RKO (cell line): ENCODE data around the gene MCM5.
"Not testable (repeated sequence)": the region's sequence is repeated elsewhere in the genome, so short reads cannot be mapped to it uniquely, and the experiment has no call there.

Source experiments
- DNase-seq: peaks from one replicate; pipeline ENCODE4 v3.0.0-alpha.2; 2016; ENCODE audit warnings: low spot score

The MCM5 gene

DNA sequence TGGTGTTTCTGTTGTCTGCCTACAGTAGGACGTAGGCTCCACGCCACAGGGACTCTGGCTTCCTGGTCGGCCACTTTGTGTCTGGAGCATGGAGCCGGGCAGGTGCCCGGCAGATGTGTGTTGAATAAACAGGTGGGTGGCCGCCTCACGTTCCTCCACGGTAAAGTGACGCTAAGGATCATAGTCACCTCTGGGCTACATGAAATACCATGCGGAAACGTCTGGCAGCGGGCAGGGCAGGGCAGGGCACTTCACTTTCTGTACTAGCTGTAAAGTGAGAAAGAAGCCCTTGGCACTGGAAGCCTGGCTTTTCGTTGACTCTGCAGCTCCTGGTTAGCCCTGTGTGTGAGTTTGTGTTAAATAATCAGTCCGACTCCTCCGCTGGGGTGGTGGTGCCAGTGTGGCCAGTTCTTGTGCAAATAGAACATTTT is 52.4 kb downstream of the MCM5 start:
- no peak for DNase-seq

DNA sequence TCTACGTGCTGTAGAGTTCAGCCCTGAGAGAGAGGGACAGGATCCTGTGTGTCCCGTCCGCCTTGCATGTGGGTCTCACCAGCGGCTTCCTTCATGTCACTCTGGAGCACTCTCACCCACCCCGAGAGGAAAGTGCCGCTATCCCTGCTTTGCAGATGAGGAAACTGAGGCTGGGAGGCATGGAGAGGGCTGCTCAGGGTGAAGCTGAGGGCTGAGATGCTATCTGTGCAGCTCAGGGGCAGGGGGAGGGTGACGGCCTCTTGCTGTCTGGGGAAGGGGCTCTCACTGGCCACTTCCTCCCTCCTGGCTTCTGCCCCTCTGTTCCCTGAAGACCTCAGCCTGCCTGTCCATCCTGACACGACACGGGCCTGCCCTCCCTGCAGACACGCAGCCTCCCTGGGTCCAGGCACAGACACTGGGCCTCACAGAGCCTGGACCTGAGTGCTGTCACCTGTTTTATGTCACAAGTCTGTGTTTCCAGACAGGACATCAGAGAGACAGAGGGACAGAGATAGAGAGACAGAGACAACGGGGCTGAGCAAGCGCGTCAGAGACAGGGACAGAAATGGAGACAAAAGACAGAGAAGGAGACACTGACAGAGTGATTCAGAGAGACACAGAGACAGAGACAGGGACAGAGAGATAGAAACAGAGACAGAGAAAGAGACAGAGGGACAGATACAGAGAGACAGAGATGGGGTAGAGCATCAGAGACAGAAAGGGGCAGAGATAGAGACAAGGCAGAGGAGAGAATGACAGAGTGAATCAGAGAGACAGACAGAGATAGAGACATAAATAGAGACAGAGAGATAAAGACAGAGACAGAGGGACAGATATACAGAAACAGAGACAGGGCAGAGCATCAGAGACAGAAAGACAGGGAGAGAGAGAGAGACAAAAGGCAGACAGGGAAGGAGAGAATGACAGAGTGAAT is 53.1 kb downstream of the MCM5 start:
- DNase-seq: no peak

DNA sequence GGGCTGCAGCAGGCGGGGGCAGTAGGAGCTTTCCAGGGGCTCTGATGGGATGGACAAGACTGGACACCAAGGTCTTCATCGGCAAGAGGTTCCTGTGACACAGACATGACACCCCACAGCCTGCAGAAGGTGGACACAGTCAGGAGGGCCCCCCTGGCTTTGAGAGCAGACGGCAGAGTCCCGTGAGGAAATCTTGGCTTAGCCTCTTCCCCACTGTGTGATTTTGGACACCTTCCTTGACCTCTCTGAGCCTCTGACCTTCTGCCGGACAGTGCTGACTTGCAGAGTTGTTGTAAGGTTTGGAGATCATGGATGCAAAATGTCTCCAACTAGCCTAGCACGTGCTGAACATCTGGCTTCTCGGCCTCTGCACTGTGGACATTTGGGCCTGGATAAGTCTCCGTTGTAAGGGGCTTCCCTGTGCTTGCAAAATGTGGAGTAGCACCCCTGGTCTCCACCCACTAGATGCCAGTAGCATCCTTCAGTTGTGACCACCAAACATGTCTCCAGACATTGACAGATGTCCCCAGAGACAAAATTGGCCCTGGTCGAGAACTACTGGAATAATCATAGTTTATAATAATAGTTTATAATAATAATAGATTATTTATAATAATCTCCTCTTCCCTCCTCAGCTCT is 54.6 kb downstream of the MCM5 start:
- no peak for DNase-seq

DNA sequence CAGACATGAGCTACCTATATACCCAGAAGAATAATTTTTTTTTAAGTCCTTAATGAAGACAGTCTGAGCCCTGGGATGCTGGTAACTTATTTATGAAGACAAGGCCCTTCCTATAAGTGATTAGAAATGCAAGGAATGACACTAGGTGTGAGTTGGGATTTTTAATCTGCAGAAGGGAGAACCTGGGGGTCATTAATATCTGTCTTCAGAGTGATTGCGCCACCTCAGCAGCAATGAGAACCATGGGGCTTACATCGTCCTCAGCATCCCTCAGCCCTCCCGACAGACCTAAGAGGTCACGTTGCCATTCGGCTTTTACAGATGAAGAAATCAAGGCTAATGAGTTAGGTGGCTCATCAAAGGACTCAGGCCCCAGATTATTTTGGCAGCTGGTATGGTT is 55.6 kb downstream of the MCM5 start:
- no peak for DNase-seq

DNA sequence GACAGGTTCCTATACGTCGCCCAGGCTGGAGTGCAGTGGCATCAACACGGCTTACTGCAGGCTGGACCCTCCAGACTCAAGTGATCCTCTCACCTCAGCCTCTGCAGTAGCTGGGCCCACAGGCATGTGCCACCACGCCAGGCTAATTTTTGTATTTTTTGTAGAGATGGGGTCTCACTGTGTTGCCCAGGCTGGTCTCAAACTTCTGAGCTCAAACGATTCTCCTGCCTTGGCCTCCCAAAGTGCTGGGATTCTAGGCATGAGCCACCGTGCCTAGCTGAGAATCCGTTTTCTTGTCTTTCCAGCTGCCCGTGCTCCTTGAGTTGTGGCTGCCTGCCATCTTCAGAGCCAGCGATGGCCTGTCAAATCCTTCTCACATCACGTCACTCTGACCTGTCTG is 56.8 kb downstream of the MCM5 start:
- DNase-seq: no peak

DNA sequence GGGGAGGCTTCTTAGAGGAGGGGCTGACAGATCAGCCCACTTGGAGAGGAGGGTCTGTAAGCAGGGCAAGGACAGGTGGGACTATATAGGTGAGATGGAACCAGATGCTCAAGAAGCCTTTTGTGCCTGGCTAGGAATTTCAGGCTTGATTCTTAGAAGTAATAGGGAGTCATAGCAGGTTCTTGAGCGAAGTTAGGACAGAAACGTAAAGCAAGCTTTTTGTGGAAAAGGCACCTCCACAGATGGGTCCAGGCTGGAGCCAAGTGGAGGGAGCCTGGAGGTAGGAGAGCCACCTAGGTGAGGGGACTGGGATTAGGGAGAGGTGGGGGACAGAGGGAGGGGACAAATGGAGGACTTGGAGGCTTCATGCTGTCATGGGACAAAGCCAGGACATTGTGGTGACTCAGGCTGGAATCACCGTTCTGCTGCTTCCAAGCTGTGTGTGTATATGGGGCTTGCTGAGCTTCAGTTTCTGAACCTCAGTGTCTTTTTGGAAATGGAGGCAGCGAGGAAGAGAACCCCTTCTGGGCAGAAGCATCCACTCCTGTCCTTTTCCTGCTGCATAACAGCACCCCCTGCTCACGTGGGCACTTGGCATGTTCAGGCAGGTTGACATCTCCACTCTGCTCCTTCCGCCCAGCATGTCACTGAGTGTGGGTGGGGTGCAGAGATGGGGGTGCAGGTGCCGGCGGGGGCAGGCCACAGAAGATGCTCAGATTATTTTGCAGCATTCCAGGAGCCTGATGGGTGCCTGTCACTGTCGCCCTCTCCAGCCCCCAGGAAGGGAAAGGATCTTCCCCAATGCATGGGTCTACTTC is 58.0 kb downstream of the MCM5 start:
- peak; percentile 37 for DNase-seq

DNA sequence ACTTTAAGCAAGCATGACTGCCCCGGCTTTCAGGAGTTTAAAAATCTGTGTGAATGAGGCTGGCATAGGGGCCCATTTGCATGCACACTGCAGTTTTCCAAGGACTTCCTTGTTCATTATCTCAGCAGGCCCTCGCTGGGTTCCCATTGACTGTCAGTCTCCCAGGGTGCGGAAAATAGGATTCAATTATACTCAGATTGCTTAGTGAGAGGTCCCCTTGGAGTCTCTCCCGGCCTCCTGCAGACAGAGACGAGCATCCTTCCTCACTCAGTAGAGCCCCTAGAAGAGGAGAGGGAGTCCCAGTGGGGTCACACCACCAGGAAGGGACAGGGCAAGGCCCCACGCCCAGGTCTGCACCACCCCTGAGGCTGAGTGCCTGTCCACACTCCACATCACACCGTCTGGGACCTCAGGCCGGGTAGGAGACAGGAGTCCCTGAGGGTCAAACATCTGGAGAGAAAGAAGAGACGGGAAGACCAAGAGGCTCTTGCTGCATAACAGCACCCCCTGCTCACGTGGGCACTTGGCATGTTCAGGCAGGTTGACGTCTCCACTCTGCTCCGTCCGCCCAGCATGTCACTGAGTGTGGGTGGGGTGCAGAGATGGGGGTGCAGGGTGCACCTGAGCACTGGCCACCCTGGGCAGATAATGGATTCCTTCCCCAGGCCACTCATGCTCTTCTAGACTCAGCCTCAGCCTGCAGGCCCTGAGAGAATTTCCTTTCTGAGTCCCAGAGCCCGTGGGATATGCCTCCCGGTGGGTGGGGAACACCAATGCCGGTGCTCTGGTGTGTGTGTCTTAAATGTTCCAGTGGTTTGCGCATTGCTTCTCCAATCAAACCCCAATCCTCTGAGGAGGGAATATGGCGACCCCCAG is 58.8 kb downstream of the MCM5 start:
- DNase-seq: no peak

DNA sequence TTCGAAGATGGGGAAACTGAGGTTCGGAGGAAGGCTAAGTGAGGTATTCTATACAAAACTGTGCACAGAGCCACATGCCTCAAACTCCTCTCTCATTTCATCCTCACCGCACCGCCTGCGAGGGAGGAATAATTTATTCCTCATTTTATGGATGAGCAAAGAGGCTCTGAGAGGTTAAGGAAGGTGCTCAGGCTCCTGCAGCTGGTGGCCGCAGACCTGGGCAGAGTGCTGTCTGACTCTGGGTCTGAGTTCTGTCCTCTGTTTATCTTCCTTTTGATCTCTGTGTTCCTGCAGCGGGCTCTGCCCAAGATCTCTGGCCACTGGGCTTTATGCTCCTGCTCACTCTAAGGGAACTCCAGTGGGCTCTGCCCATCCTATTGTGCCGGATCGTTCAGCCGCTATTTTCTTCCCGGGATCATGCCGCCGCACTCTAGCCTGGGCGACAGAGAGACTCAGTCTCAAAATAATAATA is 59.5 kb downstream of the MCM5 start:
- DNase-seq: no peak

DNA sequence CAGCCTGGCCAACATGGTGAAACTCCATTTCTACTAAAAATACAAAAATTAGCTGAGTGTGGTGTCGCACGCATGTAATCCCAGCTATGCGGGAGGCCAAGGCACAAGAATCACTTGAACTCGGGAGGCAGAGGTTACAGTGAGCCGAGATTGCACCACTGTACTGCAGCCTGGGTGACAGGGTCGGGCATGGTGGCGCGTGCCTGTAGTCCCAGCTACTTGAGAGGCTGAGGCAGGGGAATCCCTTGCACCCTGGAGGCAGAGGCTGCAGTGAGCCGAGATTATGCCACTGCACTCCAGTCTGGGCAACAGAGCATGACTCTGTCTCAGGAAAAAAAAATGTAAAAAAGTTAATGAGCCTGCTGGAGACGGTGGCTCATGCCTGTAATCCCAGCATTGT is 60.0 kb downstream of the MCM5 start:
- DNase-seq: not testable (repeated sequence)

DNA sequence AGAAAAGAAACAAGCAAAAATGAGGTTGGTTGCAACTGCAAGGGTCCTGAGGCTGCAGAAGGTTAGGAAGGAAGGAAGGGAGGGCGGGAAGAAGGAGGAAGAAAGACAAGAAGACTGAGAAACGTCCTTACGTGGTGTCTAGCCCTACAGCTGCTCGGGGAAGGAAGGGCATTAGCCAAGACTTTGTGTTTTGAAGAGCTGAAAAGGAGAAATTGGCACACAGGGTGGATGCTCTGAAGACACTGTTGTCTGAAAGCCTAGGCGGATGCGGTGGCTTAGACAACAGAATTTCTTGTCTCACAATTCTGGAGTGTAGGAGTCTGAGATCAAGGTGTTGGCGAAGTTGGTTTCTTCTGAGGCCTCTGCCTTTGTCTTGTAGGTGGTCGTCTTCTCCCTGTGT is 60.7 kb downstream of the MCM5 start:
- no peak for DNase-seq

DNA sequence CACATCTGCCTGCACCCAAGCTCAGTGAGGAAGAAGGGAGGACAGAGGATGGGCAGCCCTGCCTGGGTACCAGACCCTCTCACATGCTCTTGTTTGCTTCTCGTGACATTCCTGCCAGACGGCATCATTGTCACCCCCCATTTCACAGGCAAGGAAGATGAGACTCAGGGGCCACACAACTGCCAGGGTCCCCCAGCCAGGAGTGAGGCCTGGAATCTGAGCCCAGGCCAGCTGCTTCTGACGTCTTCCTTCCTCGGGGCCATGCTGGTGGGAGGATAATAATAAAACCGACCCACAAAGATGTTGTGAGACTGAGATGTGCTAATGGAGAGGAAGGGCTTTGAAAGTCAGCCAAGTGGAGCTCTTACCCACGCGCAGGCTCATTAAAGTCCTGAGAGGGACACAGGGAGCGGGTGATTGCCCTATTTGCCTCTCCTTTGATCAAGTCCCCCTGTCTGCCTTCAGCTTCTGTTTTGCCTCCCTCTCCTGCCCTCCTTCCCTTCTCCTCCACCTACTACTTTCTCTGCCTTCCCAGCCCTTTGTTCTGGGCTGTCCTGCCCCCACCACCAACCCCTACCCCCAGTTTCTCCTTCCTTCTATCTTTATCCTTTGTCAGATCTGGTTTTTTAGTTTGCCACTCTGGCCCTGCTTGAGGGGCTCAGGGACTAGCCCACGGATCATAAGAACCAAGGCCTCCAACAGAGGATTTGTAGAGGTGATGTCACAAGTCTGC is 62.7 kb downstream of the MCM5 start:
- no peak for DNase-seq

DNA sequence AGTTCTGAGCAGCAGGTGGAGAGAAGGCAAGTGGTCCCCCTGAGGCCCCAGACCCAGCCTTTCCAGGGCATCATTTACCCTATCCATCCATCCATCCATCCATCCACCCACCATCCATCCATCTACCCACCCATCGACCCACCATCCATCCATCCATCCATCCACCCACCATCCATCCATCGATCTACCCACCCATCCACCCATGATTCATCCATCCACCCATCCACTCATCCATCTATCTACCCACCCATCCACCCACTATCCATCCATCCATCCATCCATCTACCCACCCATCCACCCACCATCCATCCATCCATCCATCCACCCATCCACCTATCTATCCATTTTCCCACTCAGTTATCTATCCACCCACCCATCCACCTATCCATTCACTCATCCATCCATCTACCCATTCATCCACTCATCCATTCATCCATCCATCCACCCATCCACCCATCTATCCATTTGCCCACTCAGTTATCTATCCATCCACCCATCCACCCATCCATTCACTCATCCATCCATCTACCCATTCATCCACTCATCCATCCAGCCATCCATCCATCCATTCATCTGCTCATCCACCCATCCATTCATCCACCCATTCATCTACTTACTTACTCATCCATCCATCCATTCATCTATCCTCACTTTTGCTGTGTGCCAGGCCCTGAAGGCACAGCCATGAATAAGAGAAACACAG is 63.4 kb downstream of the MCM5 start:
- DNase-seq: no peak

DNA sequence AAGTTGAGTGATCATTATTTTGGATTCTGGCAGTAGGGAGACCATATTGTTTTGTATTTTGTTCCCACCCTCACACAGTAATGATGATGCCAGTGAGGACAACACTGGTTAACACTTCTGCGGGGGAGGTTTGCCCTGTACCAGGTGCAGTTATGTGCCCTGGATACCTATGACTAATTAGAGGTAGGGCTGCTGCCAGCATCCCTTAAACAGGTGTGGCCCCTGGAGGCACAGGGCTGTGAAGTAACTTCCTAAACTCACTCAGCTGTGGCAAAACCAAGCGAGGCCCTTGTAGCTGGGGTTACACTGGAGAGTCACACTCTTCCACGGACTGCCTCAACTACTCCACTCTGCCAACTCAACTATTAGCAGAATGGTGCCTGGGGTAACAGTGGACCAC is 64.5 kb downstream of the MCM5 start:
- DNase-seq: no peak

DNA sequence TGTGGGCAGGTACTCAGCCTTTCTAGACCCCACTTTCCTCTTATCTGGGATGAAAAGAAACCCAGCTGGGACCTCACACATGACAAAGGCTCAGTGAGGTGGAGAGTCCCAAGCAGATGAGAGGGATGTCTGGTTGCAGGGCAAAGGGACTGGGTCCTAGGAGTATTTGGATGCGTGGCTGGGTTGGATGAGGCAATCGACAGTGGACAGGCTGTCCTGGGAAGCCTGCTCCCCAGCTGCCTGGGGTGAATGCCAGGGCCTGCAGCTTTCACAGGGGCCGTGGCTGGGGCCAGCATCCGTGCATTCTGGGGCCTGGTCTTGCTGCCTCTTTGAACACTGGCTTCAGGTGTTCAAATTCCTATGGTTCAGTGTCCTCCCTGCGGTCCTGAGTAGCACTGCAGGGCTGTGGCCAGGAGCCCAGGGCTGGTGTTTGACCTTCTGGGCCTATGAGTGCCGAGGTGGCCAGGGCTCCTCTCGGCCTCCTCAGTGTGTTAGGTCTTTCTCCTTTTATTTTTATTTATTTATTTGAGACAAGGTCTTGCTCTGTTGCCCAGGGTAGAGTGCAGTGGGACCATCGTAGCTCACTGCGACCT is 65.3 kb downstream of the MCM5 start:
- no peak for DNase-seq

DNA sequence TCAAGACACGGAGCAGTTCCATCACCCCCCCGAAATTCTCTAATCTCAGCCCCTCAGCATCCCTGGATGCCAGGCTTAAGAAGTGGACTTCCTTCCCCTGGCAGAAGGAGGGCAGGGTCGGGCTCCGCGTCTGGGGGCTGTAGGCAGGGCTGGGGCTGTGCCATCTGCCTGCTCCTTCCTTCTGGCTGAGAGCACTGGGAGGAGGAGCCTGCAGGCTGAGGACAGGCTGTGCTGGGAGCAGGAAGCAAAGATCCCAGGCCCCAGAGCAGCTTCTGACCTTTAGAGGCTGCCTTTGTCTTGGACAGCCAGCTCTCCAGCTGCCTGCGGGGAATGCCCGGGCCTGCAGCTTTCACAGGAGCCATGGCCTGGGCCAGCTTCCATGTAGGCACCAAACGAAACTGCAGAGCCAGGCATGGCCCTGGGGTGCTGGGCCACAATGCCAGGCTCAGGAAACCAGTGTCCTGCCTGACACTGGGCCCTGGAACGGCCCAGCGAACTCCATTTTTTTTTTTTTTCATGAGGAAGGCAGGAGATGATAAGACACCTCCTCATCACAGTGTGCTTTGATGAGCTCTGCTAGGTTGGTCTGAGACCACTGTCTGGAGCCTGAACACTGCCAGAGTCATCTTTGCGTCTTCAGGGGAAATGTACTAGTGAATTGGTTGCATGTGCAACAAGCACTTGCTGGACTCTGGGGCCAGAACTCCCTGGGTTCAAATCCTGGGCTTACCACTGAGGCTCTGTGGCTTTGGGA is 67.9 kb downstream of the MCM5 start:
- no peak for DNase-seq

DNA sequence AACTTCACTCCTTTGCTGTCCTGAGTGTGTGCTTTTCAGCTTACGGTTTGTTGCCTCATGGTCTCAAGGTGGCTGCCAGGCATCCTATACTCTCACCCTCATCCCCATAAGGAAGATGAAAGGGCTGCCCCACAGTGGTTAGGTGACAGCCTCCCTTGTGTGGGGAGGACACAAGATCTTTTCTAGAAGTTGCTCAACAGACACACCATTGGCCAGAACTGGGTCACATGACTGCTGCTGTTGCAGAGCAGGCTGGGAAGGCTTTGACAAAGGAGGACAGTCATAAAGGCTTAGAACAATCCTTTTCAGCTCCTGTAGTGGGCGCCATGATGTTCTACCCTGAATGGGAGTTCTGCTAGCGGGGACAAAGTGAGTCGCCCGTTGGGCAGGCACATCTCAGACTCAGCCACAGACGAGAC is 71.0 kb downstream of the MCM5 start:
- DNase-seq: peak; percentile 19

DNA sequence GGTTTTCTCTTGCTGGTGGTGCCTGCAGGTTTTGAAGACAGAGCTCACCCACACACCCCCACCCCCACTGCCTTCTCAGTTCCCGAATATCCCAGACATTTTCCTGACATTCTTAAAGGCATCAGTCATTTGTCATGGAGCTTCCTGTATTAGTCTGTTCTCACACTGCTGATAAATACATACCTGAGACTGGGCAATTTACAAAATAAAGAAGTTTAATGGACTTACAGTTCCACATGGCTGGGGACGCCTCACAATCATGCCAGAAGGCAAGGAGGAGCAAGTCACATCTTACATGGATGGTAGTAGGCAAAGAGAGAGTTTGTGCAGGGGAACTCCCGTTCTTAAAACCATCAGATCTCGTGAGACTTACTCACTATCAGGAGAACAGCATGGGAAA is 71.6 kb downstream of the MCM5 start:
- DNase-seq: not testable (repeated sequence)

DNA sequence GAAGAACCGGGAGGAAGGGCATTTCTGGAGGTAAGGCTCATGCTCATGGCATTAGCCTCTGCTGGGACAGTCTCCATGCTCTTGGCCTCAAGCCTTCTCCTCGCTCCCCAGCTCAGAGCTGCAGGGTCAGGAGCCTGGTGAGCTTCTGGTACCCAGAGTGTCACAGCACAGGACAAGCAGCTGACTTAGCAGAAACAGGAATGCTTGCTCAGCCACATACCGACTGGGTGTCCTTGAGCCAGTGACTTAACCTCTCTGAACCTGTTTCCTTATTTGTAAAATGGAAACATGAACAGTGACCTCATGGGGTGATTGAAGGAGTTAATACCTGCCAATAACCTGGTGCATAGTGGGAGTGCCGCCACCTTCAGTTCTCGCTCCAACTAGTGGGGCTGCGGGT is 72.5 kb downstream of the MCM5 start:
- DNase-seq: no peak

DNA sequence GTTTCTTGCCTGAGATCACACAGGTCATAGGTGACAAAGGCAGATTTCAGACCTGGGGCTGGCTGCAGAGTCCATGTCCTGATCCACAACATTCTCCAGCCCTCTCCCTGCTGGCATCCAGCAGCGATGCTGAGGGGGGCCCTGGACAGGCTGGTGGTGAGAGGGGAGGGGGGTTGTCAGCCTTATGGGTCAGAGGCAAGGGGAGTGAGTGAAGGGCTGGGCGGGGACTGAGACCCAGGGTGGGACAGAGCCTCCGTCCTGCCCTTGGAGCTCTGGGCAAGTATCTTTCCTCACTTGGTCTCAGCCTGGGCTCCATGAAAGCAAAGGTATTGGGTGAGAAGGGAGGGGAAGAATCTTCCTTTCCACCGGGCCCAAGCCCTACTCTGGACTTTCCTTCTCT is 74.0 kb downstream of the MCM5 start:
- no peak for DNase-seq
